Measurements from ENCODE around the gene SMPD2. TPM values are rescaled to one million over a fixed set of nuclear protein-coding genes. Genes with fewer than 3 reads are reported as not detected.

Gene SMPD2
- total and polyA plus RNA-seq, 4 donors: 2.5 to 10.6 (median 8.1) TPM

DNA sequence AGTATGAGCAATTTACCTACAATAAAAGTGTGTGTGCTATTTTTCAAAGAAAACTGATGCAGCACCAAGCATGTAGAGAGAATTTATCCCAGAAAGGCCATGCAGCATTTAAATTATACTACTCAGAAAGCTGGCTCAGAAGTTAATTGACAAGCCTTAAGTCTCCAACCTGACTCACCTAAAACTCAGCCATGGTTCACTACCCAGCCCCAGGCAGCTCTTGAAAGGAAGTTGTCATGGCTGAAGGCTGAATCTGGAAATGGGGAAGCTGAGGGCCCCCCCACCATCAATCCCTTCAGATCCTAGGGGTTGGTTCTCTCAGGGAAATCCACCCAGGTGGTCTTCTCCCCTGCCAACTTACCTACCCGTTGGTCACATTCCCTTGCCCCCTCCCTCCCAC is 19.8 kb upstream of the SMPD2 start:
- no peak for ATAC-seq (ENCODE audit: low FRiP score)
- intact Hi-C loops (cut with DNase I): no loop called here
- 41 to 69% methylated on average over 1 of the region's 1 CpG for WGBS, 2 donors

DNA sequence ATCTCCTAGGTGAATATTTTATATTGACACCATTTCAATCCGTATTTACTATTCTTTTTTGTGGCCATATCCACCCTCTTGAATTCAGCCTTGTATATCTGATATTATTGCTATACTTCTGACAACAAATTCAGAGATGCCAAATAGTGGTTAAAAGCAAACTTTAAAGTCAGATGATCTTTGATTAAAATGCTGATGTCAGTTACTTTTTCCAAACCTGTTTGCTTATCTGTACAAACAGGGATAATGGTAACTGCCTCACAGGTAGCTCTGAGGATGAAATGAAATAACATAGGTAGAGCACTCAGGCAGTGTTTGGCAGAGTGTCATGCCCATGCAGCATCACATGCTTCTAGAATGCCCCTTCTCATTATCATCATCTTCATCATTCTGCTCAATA is 19.3 kb upstream of the SMPD2 start:
- ATAC-seq (ENCODE audit: low FRiP score) (no peak), DNase-seq (no peak)
- intact Hi-C loops (cut with DNase I): no loop called here
- Histone ChIP-seq H3K4me3 (ENCODE audit: low read length in 2 of 2) (no peak overlapping the region), H3K9me3 (ENCODE audit: control insufficient read depth, low read length) (no peaks in the 10 kb centered on the region), H3K36me3 (ENCODE audit: control insufficient read depth in 1 of 2, insufficient read depth in 2 of 2, low read length in 1 of 2) (no peaks in the 10 kb centered on the region), H3K27ac (ENCODE audit: low read depth in 1 of 2, low read length in 2 of 2) (no peak overlapping the region), H3K27me3 (ENCODE audit: control insufficient read depth in 1 of 2, insufficient read depth in 2 of 2, low read length in 1 of 2) (no peaks in the 10 kb centered on the region), H3K4me1 (ENCODE audit: control insufficient read depth in 1 of 2, insufficient read depth in 2 of 2, low read length in 2 of 2) (peaks cover 0 to 1% of the 10 kb centered on the region in 2 donors)
- WGBS, 2 donors: 82 to 83% methylated on average over 1 of the region's 1 CpG

More for the DNA sequence above, 19.8 kb upstream of the SMPD2 start:
- no peaks in the 10 kb centered on the region for H3K27me3 ChIP-seq (ENCODE audit: control insufficient read depth in 1 of 2, insufficient read depth in 2 of 2, low read length in 1 of 2)
- no peaks in the 10 kb centered on the region for H3K9me3 ChIP-seq (ENCODE audit: control insufficient read depth, low read length)
- DNase-seq: no peak
- no peak overlapping the region for H3K27ac ChIP-seq (ENCODE audit: low read depth in 1 of 2, low read length in 2 of 2)
- H3K4me3 ChIP-seq (ENCODE audit: low read length in 2 of 2): no peak overlapping the region
- H3K4me1 ChIP-seq (ENCODE audit: control insufficient read depth in 1 of 2, insufficient read depth in 2 of 2, low read length in 2 of 2): peaks cover 0 to 1% of the 10 kb centered on the region in 2 donors
- no peaks in the 10 kb centered on the region for H3K36me3 ChIP-seq (ENCODE audit: control insufficient read depth in 1 of 2, insufficient read depth in 2 of 2, low read length in 1 of 2)

DNA sequence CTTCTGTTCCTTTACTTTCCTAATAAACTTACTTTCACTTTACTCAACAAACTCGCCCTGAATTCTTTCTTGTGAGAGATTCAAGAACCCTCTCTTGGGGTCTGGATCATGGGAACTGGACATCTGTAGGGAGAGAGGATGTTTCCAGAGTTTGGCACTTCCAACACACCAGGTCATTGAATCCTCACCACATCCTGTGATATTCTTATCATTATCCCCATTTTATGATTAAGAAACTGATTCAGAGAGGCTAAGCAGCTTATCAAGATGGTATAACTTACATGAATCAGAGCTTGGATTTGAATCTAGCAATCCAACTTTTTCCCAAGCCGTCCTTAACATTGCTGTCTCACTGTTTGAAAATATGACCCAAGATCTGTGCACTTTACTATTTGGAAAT is 15.6 kb upstream of the SMPD2 start:
- Histone ChIP-seq H3K4me1 (ENCODE audit: control insufficient read depth in 1 of 2, insufficient read depth in 2 of 2, low read length in 2 of 2) (no peaks in the 10 kb centered on the region), H3K27ac (ENCODE audit: low read depth in 1 of 2, low read length in 2 of 2) (no peak overlapping the region), H3K4me3 (ENCODE audit: low read length in 2 of 2) (no peak overlapping the region), H3K27me3 (ENCODE audit: control insufficient read depth in 1 of 2, insufficient read depth in 2 of 2, low read length in 1 of 2) (no peaks in the 10 kb centered on the region), H3K9me3 (ENCODE audit: control insufficient read depth, low read length) (no peaks in the 10 kb centered on the region), H3K36me3 (ENCODE audit: control insufficient read depth in 1 of 2, insufficient read depth in 2 of 2, low read length in 1 of 2) (no peaks in the 10 kb centered on the region)
- ATAC-seq (ENCODE audit: low FRiP score) (no peak), DNase-seq (no peak)
- 88 to 90% methylated on average over 2 of the region's 2 CpGs for WGBS, 2 donors
- intact Hi-C loops (cut with DNase I): no loop called here

DNA sequence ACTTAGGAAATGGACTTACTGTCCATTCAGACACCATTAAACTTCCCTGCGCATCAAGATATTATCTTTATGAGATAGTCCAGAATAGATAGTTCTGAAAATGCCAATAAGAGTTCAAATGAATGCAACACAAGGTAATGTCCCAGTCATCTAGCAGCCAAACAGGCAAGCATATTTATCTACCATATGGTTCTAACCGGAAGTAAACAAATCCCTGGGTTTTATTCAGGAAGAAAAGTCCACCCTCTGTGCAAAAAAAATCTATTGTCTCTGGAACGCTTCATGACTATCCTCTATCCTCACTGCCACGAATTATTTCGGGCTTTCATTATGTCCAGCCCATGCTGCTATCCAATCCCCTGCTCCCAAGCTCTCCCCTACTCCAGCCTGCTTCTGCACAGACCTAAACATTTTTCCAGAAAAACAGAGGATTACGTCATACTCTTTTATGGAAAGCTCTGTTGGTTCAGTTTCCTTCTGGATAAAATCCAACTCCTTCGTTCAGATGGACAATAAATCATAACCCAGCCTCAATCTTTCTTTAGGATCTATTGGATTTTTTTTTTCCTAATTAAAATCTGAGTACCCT is 11.5 kb upstream of the SMPD2 start:
- no peak for ATAC-seq (ENCODE audit: low FRiP score)
- 18 to 20% methylated on average over 7 of the region's 7 CpGs for WGBS, 2 donors
- DNase-seq: no peak
- intact Hi-C loops (cut with DNase I): no loop called here
- Histone ChIP-seq H3K27ac (ENCODE audit: low read depth in 1 of 2, low read length in 2 of 2) (no peak overlapping the region), H3K27me3 (ENCODE audit: control insufficient read depth in 1 of 2, insufficient read depth in 2 of 2, low read length in 1 of 2) (no peaks in the 10 kb centered on the region), H3K4me1 (ENCODE audit: control insufficient read depth in 1 of 2, insufficient read depth in 2 of 2, low read length in 2 of 2) (no peaks in the 10 kb centered on the region), H3K4me3 (ENCODE audit: low read length in 2 of 2) (no peak overlapping the region), H3K36me3 (ENCODE audit: control insufficient read depth in 1 of 2, insufficient read depth in 2 of 2, low read length in 1 of 2) (no peaks in the 10 kb centered on the region), H3K9me3 (ENCODE audit: control insufficient read depth, low read length) (no peaks in the 10 kb centered on the region)

DNA sequence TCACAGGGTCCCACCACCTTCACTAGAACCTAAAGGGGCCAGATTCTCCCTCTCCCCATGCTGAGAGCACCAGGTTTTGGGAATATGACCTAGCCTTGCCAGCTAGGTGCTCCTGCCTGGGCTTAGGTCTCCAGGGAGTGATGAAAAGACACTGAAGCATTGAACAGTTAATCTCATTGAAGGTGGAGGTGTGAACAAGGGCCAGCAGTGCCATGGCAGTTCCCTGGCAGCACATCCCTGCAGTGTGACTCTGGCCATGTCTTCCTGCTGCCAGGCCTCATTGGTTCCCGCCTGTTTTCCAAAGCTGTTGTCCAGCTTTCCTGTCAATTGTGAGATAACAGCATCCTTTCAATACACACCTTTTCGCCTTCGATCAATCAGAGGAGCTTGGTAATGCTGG is 11.0 kb upstream of the SMPD2 start:
- Histone ChIP-seq H3K4me3 (ENCODE audit: low read length in 2 of 2) (no peak overlapping the region), H3K4me1 (ENCODE audit: control insufficient read depth in 1 of 2, insufficient read depth in 2 of 2, low read length in 2 of 2) (no peaks in the 10 kb centered on the region), H3K36me3 (ENCODE audit: control insufficient read depth in 1 of 2, insufficient read depth in 2 of 2, low read length in 1 of 2) (no peaks in the 10 kb centered on the region), H3K9me3 (ENCODE audit: control insufficient read depth, low read length) (no peaks in the 10 kb centered on the region), H3K27ac (ENCODE audit: low read depth in 1 of 2, low read length in 2 of 2) (no peak overlapping the region), H3K27me3 (ENCODE audit: control insufficient read depth in 1 of 2, insufficient read depth in 2 of 2, low read length in 1 of 2) (no peaks in the 10 kb centered on the region)
- intact Hi-C loops (cut with DNase I): no loop called here
- no peak for DNase-seq
- WGBS, 2 donors: 96 to 97% methylated on average over 3 of the region's 3 CpGs
- no peak for ATAC-seq (ENCODE audit: low FRiP score)

DNA sequence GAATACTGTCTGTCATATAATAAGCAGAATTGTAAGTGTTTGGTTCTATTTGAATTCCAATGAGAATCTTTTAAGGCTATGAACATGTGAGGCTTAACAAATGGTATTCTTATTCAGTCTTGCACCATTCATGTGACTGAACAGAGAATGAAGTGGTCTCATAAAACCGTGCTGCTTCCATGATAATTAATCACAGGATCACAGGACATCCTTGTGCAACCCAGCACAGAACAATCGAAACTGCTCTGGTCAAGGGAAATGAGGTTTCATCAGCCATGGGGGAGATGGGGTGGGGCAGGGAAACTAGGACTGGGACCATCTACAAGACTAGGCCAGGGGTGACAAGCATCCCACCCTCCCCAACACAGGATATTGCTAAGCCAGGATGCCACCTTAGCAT is 6.1 kb upstream of the SMPD2 start:
- H3K27me3 ChIP-seq (ENCODE audit: control insufficient read depth in 1 of 2, insufficient read depth in 2 of 2, low read length in 1 of 2): no peaks in the 10 kb centered on the region
- H3K4me1 ChIP-seq (ENCODE audit: control insufficient read depth in 1 of 2, insufficient read depth in 2 of 2, low read length in 2 of 2): no peaks in the 10 kb centered on the region
- H3K27ac ChIP-seq (ENCODE audit: low read depth in 1 of 2, low read length in 2 of 2): no peak overlapping the region
- intact Hi-C loops (cut with DNase I): no loop called here
- DNase-seq (no peak), ATAC-seq (ENCODE audit: low FRiP score) (no peak)
- WGBS, 2 donors: 80 to 81% methylated on average over 2 of the region's 2 CpGs
- no peaks in the 10 kb centered on the region for H3K9me3 ChIP-seq (ENCODE audit: control insufficient read depth, low read length)
- no peak overlapping the region for H3K4me3 ChIP-seq (ENCODE audit: low read length in 2 of 2)
- H3K36me3 ChIP-seq (ENCODE audit: control insufficient read depth in 1 of 2, insufficient read depth in 2 of 2, low read length in 1 of 2): no peaks in the 10 kb centered on the region

DNA sequence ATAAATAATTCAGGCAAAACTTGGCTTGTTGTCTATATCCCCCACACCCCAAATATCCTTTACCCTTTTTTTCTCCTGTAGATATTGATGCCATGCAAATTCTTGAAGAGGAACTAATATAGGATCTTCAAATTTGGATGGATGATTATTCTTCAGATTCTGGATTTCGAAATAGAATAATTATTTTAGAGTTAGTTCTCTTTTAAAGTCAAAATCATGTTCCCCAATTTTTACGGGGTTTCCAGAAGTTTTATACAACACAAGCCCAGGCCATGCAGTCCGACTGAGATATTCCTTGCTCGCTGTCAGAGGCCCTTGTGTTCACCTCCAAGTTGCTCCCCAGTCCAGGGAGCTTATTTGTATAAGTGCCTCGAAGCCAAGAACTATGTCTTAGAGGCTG is 4.5 kb upstream of the SMPD2 start:
- no peak for DNase-seq
- H3K36me3 ChIP-seq (ENCODE audit: control insufficient read depth in 1 of 2, insufficient read depth in 2 of 2, low read length in 1 of 2): no peaks in the 10 kb centered on the region
- no peak for ATAC-seq (ENCODE audit: low FRiP score)
- H3K4me1 ChIP-seq (ENCODE audit: control insufficient read depth in 1 of 2, insufficient read depth in 2 of 2, low read length in 2 of 2): no peaks in the 10 kb centered on the region
- H3K9me3 ChIP-seq (ENCODE audit: control insufficient read depth, low read length): no peaks in the 10 kb centered on the region
- 93 to 95% methylated on average over 5 of the region's 5 CpGs for WGBS, 2 donors
- H3K27ac ChIP-seq (ENCODE audit: low read depth in 1 of 2, low read length in 2 of 2): no peak overlapping the region
- no peak overlapping the region for H3K4me3 ChIP-seq (ENCODE audit: low read length in 2 of 2)
- no peaks in the 10 kb centered on the region for H3K27me3 ChIP-seq (ENCODE audit: control insufficient read depth in 1 of 2, insufficient read depth in 2 of 2, low read length in 1 of 2)
- intact Hi-C loops (cut with DNase I): no loop called here

DNA sequence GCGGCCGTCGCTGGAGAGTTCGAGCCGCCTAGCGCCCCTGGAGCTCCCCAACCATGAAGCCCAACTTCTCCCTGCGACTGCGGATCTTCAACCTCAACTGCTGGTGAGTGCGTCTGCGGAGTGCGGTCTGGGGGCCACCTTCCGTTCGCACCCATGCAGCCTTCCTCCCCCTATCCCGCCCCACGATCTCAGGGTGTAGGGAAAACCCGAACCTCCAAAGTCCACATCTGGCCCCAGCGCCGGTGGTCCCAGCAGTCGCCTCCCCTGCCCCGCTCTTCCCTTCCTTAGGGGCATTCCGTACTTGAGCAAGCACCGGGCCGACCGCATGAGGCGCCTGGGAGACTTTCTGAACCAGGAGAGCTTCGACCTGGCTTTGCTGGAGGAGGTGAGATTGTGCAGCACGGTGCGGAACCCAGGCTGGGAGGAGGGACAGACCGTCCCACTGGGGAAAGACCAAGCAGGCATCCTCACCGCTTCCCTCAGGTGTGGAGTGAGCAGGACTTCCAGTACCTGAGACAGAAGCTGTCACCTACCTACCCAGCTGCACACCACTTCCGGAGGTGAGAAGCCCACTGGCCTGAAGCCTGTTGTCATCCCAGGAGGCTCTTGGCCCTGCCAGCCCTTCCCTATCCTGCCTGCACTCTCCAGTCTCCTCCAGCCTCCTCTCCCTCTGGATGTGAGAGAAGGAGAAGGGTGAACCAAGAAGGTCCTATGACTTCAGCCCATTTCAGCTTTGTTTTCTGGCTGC is 719 bp downstream of the SMPD2 start:
- Histone ChIP-seq H3K27me3 (ENCODE audit: control insufficient read depth in 1 of 2, insufficient read depth in 2 of 2, low read length in 1 of 2) (no peaks in the 10 kb centered on the region), H3K4me1 (ENCODE audit: control insufficient read depth in 1 of 2, insufficient read depth in 2 of 2, low read length in 2 of 2) (no peaks in the 10 kb centered on the region), H3K4me3 (ENCODE audit: low read length in 2 of 2) (peak overlapping the region; percentile 57 to 63), H3K27ac (ENCODE audit: low read depth in 1 of 2, low read length in 2 of 2) (peak overlapping the region in 1 of 2 donors; percentile 35), H3K9me3 (ENCODE audit: control insufficient read depth, low read length) (no peaks in the 10 kb centered on the region), H3K36me3 (ENCODE audit: control insufficient read depth in 1 of 2, insufficient read depth in 2 of 2, low read length in 1 of 2) (peaks cover 0 to 2% of the 10 kb centered on the region in 2 donors)
- WGBS, 2 donors: 2% methylated on average over 31 of the region's 31 CpGs
- ATAC-seq (ENCODE audit: low FRiP score) (peak; percentile 47), DNase-seq (peak; percentile 68 to 80)
- intact Hi-C loops (cut with DNase I): loop anchor here (2.0 kb wide), 2 partner anchors 58 to 246 kb away; partner anchors contain the start of gene CD164 (in 2 of the 2)

DNA sequence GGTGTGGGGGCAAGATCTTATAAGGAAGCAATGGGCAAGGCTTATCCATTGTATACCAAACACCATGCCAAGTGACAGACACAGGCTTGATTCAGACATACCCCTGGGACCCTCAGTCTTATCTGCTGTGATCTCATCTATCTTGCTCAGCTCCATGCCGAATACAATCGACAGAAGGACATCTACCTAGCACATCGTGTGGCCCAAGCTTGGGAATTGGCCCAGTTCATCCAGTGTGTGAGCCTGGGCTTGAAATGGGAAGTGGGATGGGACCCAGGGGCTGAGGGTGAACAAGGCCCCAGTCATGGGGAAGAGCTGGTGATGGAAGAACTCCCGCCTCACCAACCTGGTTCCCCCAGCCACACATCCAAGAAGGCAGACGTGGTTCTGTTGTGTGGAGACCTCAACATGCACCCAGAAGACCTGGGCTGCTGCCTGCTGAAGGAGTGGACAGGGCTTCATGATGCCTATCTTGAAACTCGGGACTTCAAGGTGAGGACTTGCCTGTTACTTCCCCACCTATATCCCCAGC is 1.9 kb downstream of the SMPD2 start:
- Histone ChIP-seq H3K27ac (ENCODE audit: low read depth in 1 of 2, low read length in 2 of 2) (no peak overlapping the region), H3K4me1 (ENCODE audit: control insufficient read depth in 1 of 2, insufficient read depth in 2 of 2, low read length in 2 of 2) (no peaks in the 10 kb centered on the region), H3K27me3 (ENCODE audit: control insufficient read depth in 1 of 2, insufficient read depth in 2 of 2, low read length in 1 of 2) (no peaks in the 10 kb centered on the region), H3K9me3 (ENCODE audit: control insufficient read depth, low read length) (no peaks in the 10 kb centered on the region), H3K36me3 (ENCODE audit: control insufficient read depth in 1 of 2, insufficient read depth in 2 of 2, low read length in 1 of 2) (peaks cover 0 to 2% of the 10 kb centered on the region in 2 donors), H3K4me3 (ENCODE audit: low read length in 2 of 2) (no peak overlapping the region)
- WGBS, 2 donors: 94 to 95% methylated on average over 6 of the region's 6 CpGs
- ATAC-seq (ENCODE audit: low FRiP score) (no peak), DNase-seq (no peak)
- intact Hi-C loops (cut with DNase I): no loop called here
